ENCODE measurements around the gene KANK3. TPM values are rescaled to one million over a fixed set of nuclear protein-coding genes. Genes with fewer than 3 reads are reported as not detected.

Gene KANK3
- polyA plus RNA-seq, 3 donors = 0.15 TPM; not detected in 2

- no peak overlapping the region for H3K4me3 ChIP-seq (replicated peaks in 1 of 3; ENCODE audit: low read depth in 2 of 3, low read length in 3 of 3)
- peak overlapping the region in 1 of 2 donors; percentile 67 for H3K4me3 Mint-ChIP-seq
Measured at GRCh38 chr19:8337728-8338127, 5.3 kb downstream of the KANK3 start.

GRCh38 chr19:8336660-8337059 is 6.4 kb downstream of the KANK3 start:
- peak overlapping the region in 1 of 2 donors; percentile 67 for H3K4me3 Mint-ChIP-seq

More at GRCh38 chr19:8337728-8338127, 5.3 kb downstream of the KANK3 start:
- intact Hi-C loops (cut with micrococcal nuclease) = no loop called here
- H3K36me3 ChIP-seq (replicated peaks in 1 of 2; ENCODE audit: control insufficient read depth in 1 of 2, insufficient read depth in 2 of 2, low read length in 2 of 2) = no peaks in the 10 kb centered on the region
- Mint-ChIP-seq H3K9me3 (peaks cover 0 to 16% (median 2%) of the 10 kb centered on the region in 7 donors), H3K27me3 (ENCODE audit: low read depth in 3 of 3) (peaks cover 80 to 88% (median 86%) of the 10 kb centered on the region in 3 donors), H3K27ac (peak overlapping the region in 2 of 7 donors; percentile 55 to 57), H3K36me3 (no peaks in the 10 kb centered on the region), H3K4me1 (peaks cover 6% of the 10 kb centered on the region)
- peaks cover 2 to 14% of the 10 kb centered on the region in 2 donors for H3K4me1 ChIP-seq (ENCODE audit: control insufficient read depth in 1 of 2, insufficient read depth in 2 of 2, low read length in 2 of 2)
- H3K27ac ChIP-seq (ENCODE audit: low read depth in 1 of 2, low read length in 2 of 2) = no peak overlapping the region
- H2AFZ ChIP-seq (ENCODE audit: insufficient read depth, low read depth, low read length, poor library complexity, severe bottlenecking) = no peak overlapping the region
- no peak for TF ChIP-seq CTCF (IDR thresholded peaks at IDR 0.05)
- H3K9ac ChIP-seq (ENCODE audit: insufficient read depth, low read length, poor library complexity, severe bottlenecking) = no peak overlapping the region
- H3K27me3 ChIP-seq (ENCODE audit: control insufficient read depth in 2 of 2, insufficient read depth in 2 of 2, low read length in 2 of 2) = peaks cover 42 to 69% of the 10 kb centered on the region in 2 donors
- no peaks in the 10 kb centered on the region for H3K79me2 ChIP-seq (ENCODE audit: insufficient read depth, low read length)
- DNase-seq = no peak
- H3K4me2 ChIP-seq (replicated peaks; ENCODE audit: extremely low read depth, low read length, poor library complexity, severe bottlenecking) = no peak overlapping the region
- WGBS (ENCODE audit: insufficient coverage) = 80% methylated on average over 2 of the region's 7 CpGs
- no peaks in the 10 kb centered on the region for H4K20me1 ChIP-seq (ENCODE audit: insufficient read depth, low read length)
- peaks cover 0 to 9% of the 10 kb centered on the region in 2 donors for H3K9me3 ChIP-seq (replicated peaks in 1 of 2; ENCODE audit: control insufficient read depth in 1 of 2, insufficient read depth in 1 of 2, low read length in 2 of 2)

More at GRCh38 chr19:8336660-8337059, 6.4 kb downstream of the KANK3 start:
- DNase-seq = no peak
- Histone ChIP-seq H3K4me1 (ENCODE audit: control insufficient read depth in 1 of 2, insufficient read depth in 2 of 2, low read length in 2 of 2) (peaks cover 0 to 12% of the 10 kb centered on the region in 2 donors), H3K4me2 (replicated peaks; ENCODE audit: extremely low read depth, low read length, poor library complexity, severe bottlenecking) (no peak overlapping the region), H3K4me3 (replicated peaks in 1 of 3; ENCODE audit: low read depth in 2 of 3, low read length in 3 of 3) (no peak overlapping the region), H3K9me3 (replicated peaks in 1 of 2; ENCODE audit: control insufficient read depth in 1 of 2, insufficient read depth in 1 of 2, low read length in 2 of 2) (peaks cover 0 to 9% of the 10 kb centered on the region in 2 donors), H4K20me1 (ENCODE audit: insufficient read depth, low read length) (no peaks in the 10 kb centered on the region), H2AFZ (ENCODE audit: insufficient read depth, low read depth, low read length, poor library complexity, severe bottlenecking) (no peak overlapping the region), H3K9ac (ENCODE audit: insufficient read depth, low read length, poor library complexity, severe bottlenecking) (no peak overlapping the region), H3K27me3 (ENCODE audit: control insufficient read depth in 2 of 2, insufficient read depth in 2 of 2, low read length in 2 of 2) (peaks cover 33 to 60% of the 10 kb centered on the region in 2 donors), H3K27ac (ENCODE audit: low read depth in 1 of 2, low read length in 2 of 2) (no peak overlapping the region), H3K36me3 (replicated peaks in 1 of 2; ENCODE audit: control insufficient read depth in 1 of 2, insufficient read depth in 2 of 2, low read length in 2 of 2) (no peaks in the 10 kb centered on the region), H3K79me2 (ENCODE audit: insufficient read depth, low read length) (no peaks in the 10 kb centered on the region)
- Mint-ChIP-seq H3K9me3 (peaks cover 0 to 10% (median 2%) of the 10 kb centered on the region in 7 donors), H3K4me1 (peaks cover 6% of the 10 kb centered on the region), H3K36me3 (no peaks in the 10 kb centered on the region), H3K27ac (peak overlapping the region in 1 of 7 donors; percentile 14), H3K27me3 (ENCODE audit: low read depth in 3 of 3) (peaks cover 76 to 85% (median 84%) of the 10 kb centered on the region in 3 donors)
- intact Hi-C loops (cut with micrococcal nuclease) = no loop called here
- TF ChIP-seq CTCF (IDR thresholded peaks at IDR 0.05) = no peak
- 7% methylated on average over 3 of the region's 8 CpGs for WGBS (ENCODE audit: insufficient coverage)

Measured in CD14-positive monocyte (primary cell).